Measurements from ENCODE around the gene DERA. TPM values are rescaled to one million over a fixed set of nuclear protein-coding genes. Genes with fewer than 3 reads are reported as not detected.
"Not testable (repeated sequence)": the region's sequence is repeated elsewhere in the genome, so short reads cannot be mapped to it uniquely, and the experiment has no call there.

The DERA gene
- total and polyA plus RNA-seq, 2 of the 8 experiments (the other 6 are each of a cell fraction or from before 2014, with no cell fraction given): 13.1 to 17.1 TPM

- TF ChIP-seq TAF7 (optimal IDR thresholded peaks at IDR 0.05; ENCODE audit: borderline replicate concordance, low read depth, low read length): no peak
- TF ChIP-seq CHD1 (IDR thresholded peaks at IDR 0.05; ENCODE audit: low read depth, low read length): no peak
- no peak for TF ChIP-seq CTCF (IDR thresholded peaks at IDR 0.05; ENCODE audit: control extremely low read depth in 1 of 3, insufficient read depth in 1 of 3, low read depth in 1 of 3, low read length in 3 of 3)
- TF ChIP-seq, protein P1, sequence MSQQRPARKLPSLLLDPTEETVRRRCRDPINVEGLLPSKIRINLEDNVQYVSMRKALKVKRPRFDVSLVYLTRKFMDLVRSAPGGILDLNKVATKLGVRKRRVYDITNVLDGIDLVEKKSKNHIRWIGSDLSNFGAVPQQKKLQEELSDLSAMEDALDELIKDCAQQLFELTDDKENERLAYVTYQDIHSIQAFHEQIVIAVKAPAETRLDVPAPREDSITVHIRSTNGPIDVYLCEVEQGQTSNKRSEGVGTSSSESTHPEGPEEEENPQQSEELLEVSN (IDR thresholded peaks at IDR 0.05): no peak
These were observed 31.3 kb downstream of the DERA start (continued) for GRCh38 chr12:15942475-15942874.

DNA sequence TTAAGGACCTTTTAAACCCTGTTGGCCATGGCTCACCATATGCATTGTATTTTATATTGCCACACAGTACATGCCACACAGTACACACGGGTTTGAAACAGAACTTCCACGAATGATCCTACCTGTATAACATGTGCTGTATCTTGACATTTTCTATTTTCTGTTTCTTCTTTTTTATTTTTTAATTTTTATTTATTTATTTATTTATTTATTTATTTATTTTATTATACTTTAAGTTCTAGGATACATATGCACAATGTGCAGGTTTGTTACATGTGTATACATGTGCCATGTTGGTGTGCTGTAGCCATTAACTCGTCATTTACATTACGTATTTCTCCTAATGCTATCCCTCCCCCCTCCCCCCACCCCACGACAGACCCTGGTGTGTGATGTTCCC lies 32.4 kb downstream of the DERA start:
- not testable (repeated sequence) for H4K8ac ChIP-seq (ENCODE audit: extremely low read depth, insufficient read depth, low read length)

More for the DNA sequence above, 32.4 kb downstream of the DERA start:
- not testable (repeated sequence) for H3K36me3 ChIP-seq (ENCODE audit: control insufficient read depth in 2 of 4, insufficient read depth in 4 of 4, low read length in 3 of 4); H3K9ac ChIP-seq (replicated peaks in 1 of 4; ENCODE audit: extremely low read depth in 1 of 4, low read depth in 3 of 4, low read length in 3 of 4); H3K4me3 ChIP-seq (ENCODE audit: extremely low read depth in 1 of 4, insufficient read depth in 2 of 4, low read depth in 3 of 4, low read length in 4 of 4); H3K4me2 ChIP-seq (ENCODE audit: insufficient read depth in 1 of 2, low read depth in 2 of 2, low read length in 2 of 2); H3K4ac ChIP-seq (replicated peaks; ENCODE audit: insufficient read length, low read depth, low read length); H3K23ac ChIP-seq (ENCODE audit: insufficient read length); H3K18ac ChIP-seq (ENCODE audit: extremely low read depth, low read length); H3K56ac ChIP-seq (replicated peaks; ENCODE audit: insufficient read length, low read depth, low read length); H3K27ac ChIP-seq (ENCODE audit: low read depth, low read length); H4K5ac ChIP-seq (ENCODE audit: insufficient read length, low read depth, low read length); DNase-seq (ENCODE audit: low read depth in 1 of 2, low spot score in 2 of 2); H3K4me1 ChIP-seq (replicated peaks in 1 of 4; ENCODE audit: control insufficient read depth in 3 of 4, insufficient read depth in 4 of 4, low read length in 3 of 4); H2BK120ac ChIP-seq (replicated peaks; ENCODE audit: low read depth, low read length); H2AFZ ChIP-seq (ENCODE audit: low read length); FAIRE-seq; H3K27me3 ChIP-seq (replicated peaks in 1 of 4; ENCODE audit: control insufficient read depth in 3 of 4, extremely low read depth in 1 of 4, insufficient read depth in 3 of 4, low read length in 3 of 4); H4K91ac ChIP-seq (replicated peaks; ENCODE audit: insufficient read length, low read length); H2AK5ac ChIP-seq (ENCODE audit: low read depth, low read length); H2BK5ac ChIP-seq (ENCODE audit: low read depth, low read length); H4K20me1 ChIP-seq (replicated peaks in 1 of 2; ENCODE audit: control insufficient read depth in 1 of 2, insufficient read depth in 2 of 2, low read length in 2 of 2); H3K9me3 ChIP-seq (ENCODE audit: insufficient read depth in 2 of 2, low read depth in 1 of 2, low read length in 1 of 2); H2BK20ac ChIP-seq (ENCODE audit: low read length); H3K79me1 ChIP-seq (ENCODE audit: low read depth, low read length); H3K79me2 ChIP-seq (ENCODE audit: control insufficient read depth in 1 of 2, insufficient read depth in 2 of 2, low read length in 2 of 2); H3K14ac ChIP-seq (ENCODE audit: insufficient read length); H3K23me2 ChIP-seq (ENCODE audit: low read depth, low read length); H2BK12ac ChIP-seq (ENCODE audit: low read depth, low read length); H2BK15ac ChIP-seq (ENCODE audit: low read length)
- CTCF ChIA-PET (ENCODE audit: partially characterized antibody): interaction anchor here (1.1 kb wide), 1 partner anchor 12 kb away, joined by 5 read pairs; no protein-coding TSS in a partner anchor
- POLR2A ChIA-PET (ENCODE audit: partially characterized antibody): interaction anchor here (0.6 kb wide), 1 partner anchor 20 kb away, joined by 4 read pairs; no protein-coding TSS in a partner anchor
- WGBS, 2 experiments (ENCODE audit: extremely low coverage in 1 of 2, insufficient coverage in 1 of 2, insufficient read length in 1 of 2, insufficient replicate concordance in 2 of 2, low coverage in 1 of 2, low lambda C conversion rate in 2 of 2, missing lambda C conversion rate in 1 of 2): 96% methylated on average over 3 of the region's 5 CpGs; no CpG with 5 or more reads in 1 of the 2 experiments
